ENCODE results near the gene CMPK2.

GRCh38 chr2:6845312-6845711, 20.4 kb downstream of the CMPK2 start:
- TF ChIP-seq EP300 (IDR thresholded peaks at IDR 0.05; ENCODE audit: low read depth) (no peak), POLR2A (IDR thresholded peaks at IDR 0.05) (no peak), POLR2AphosphoS5 (IDR thresholded peaks at IDR 0.05) (no peak)
- TF ChIP-seq, protein P1, sequence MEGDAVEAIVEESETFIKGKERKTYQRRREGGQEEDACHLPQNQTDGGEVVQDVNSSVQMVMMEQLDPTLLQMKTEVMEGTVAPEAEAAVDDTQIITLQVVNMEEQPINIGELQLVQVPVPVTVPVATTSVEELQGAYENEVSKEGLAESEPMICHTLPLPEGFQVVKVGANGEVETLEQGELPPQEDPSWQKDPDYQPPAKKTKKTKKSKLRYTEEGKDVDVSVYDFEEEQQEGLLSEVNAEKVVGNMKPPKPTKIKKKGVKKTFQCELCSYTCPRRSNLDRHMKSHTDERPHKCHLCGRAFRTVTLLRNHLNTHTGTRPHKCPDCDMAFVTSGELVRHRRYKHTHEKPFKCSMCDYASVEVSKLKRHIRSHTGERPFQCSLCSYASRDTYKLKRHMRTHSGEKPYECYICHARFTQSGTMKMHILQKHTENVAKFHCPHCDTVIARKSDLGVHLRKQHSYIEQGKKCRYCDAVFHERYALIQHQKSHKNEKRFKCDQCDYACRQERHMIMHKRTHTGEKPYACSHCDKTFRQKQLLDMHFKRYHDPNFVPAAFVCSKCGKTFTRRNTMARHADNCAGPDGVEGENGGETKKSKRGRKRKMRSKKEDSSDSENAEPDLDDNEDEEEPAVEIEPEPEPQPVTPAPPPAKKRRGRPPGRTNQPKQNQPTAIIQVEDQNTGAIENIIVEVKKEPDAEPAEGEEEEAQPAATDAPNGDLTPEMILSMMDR (IDR thresholded peaks at IDR 0.05) = no peak
